HG03039 (cell line): ENCODE results near the gene RABEPK.
"Not testable (repeated sequence)": the region's sequence is repeated elsewhere in the genome, so short reads cannot be mapped to it uniquely, and the experiment has no call there.

Source experiments
- ATAC-seq: cut with Tn5 transposase; IDR thresholded peaks from one replicate; pipeline ENCODE4 v1.9.1; 2021; ENCODE audit warnings: mild to moderate bottlenecking, moderate library complexity; ENCODE audit not compliant: unreplicated experiment

Gene RABEPK

GRCh38 chr9:125241863-125242739 lies 41.8 kb downstream of the RABEPK start:
- peak; percentile 4 for ATAC-seq

- ATAC-seq: no peak
These were observed 43.5 kb downstream of the RABEPK start for GRCh38 chr9:125243792-125244260.

- no peak for ATAC-seq
These were observed 45.9 kb downstream of the RABEPK start for GRCh38 chr9:125246261-125246667.

GRCh38 chr9:125254231-125254630 lies 53.9 kb downstream of the RABEPK start:
- no peak for ATAC-seq

GRCh38 chr9:125255781-125256391 lies 55.5 kb downstream of the RABEPK start:
- ATAC-seq: no peak

GRCh38 chr9:125258160-125258785 lies 57.9 kb downstream of the RABEPK start:
- ATAC-seq: no peak

- ATAC-seq: no peak
These were observed 58.6 kb downstream of the RABEPK start for GRCh38 chr9:125258832-125259534.

- ATAC-seq: no peak
These were observed 60.2 kb downstream of the RABEPK start for GRCh38 chr9:125260561-125260960.

- peak; percentile 93 for ATAC-seq
These were observed 61.4 kb downstream of the RABEPK start, which contains the start of gene GAPVD1 for GRCh38 chr9:125261501-125262293. Gene GAPVD1, plus strand, starts transcription at chr9:125261826. Its CDS starts 37,096 bp downstream, at chr9:125298922.

- ATAC-seq: peak; percentile 4
These were observed 62.1 kb downstream of the RABEPK start for GRCh38 chr9:125262294-125262991.

GRCh38 chr9:125264068-125264467 lies 63.7 kb downstream of the RABEPK start:
- not testable (repeated sequence) for ATAC-seq

GRCh38 chr9:125268394-125269013 lies 68.2 kb downstream of the RABEPK start:
- ATAC-seq: no peak

- ATAC-seq: no peak
These were observed 68.7 kb downstream of the RABEPK start for GRCh38 chr9:125269014-125269397.

- ATAC-seq: no peak
These were observed 70.7 kb downstream of the RABEPK start for GRCh38 chr9:125271081-125271480.

- ATAC-seq: no peak
These were observed 72.4 kb downstream of the RABEPK start for GRCh38 chr9:125272697-125273096.

- no peak for ATAC-seq
These were observed 76.4 kb downstream of the RABEPK start for GRCh38 chr9:125276771-125277170.

- no peak for ATAC-seq
These were observed 77.1 kb downstream of the RABEPK start for GRCh38 chr9:125277411-125277810.

- ATAC-seq: no peak
These were observed 80.6 kb downstream of the RABEPK start for GRCh38 chr9:125280945-125281344.
